Endothelial cell of hepatic sinusoid (primary cell): ENCODE results near the gene MYO5A.
"Not testable (repeated sequence)": the region's sequence is repeated elsewhere in the genome, so short reads cannot be mapped to it uniquely, and the experiment has no call there.

Source experiments
- in situ Hi-C: cut with HindIII; loops from 2 replicates; pipeline ENCODE4 v1.10.0; 2017; ENCODE audit warnings: low sequenced_read_pairs

MYO5A gene

DNA sequence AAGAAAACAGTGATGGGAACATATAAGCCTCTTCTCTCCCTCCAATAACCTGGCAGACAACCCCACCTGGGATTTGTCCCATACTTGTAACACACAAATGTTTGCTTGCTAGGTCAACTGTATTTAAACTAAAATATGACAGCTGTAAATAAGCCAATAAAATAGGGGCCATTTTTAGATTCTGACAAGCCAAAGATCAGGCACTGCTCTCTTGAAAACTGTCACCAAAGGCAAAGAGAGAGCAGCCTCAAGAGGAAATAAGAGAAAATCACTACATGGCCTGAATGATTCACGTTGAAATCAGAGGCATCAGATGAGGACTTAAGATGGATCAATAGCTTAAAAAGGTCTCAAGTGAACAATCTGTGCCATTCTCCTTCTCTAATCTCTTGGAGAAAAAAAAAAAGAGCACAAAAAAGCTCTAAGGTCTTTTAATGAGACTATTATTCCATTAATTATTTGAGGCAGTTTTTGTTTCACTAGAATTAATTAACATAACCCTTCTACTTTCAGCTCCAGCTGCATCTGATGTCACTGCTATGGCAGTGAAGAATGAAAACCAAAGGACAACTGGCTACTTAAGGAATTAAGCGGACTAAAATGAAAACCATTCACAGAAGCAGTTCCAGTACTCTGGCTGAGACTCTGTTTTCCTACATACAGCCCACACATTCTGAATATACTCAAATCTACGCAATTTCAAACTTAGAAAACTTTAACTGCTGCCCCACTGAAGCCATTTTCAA, 19.0 kb downstream of the MYO5A start:
- in situ Hi-C loops = no loop called here

DNA sequence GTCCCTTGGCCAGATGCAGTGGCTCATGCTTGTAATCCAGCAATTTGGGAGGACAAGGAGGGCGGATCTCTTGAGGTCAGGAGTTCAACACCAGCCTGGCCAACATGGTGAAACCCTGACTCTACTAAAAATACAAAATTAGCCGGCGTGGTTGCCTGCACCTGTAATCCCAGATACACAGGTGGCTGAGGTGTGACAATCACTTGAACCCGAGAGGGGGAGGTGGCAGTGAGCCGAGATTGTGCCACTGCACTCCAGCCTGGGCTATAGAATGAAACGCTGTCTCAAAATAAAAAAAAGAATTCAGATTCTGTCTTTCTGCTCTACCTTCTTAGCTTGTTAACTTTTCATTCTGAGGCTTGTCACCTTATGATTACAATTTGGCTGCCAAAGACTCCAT, 22.1 kb downstream of the MYO5A start:
- in situ Hi-C loops = no loop called here

- in situ Hi-C loops = no loop called here
Observed at GRCh38 chr15:52505151-52505550, 23.5 kb downstream of the MYO5A start.

- in situ Hi-C loops = no loop called here
Observed at GRCh38 chr15:52503788-52504496, 24.7 kb downstream of the MYO5A start.

GRCh38 chr15:52502608-52503007, 26.1 kb downstream of the MYO5A start:
- in situ Hi-C loops = no loop called here

DNA sequence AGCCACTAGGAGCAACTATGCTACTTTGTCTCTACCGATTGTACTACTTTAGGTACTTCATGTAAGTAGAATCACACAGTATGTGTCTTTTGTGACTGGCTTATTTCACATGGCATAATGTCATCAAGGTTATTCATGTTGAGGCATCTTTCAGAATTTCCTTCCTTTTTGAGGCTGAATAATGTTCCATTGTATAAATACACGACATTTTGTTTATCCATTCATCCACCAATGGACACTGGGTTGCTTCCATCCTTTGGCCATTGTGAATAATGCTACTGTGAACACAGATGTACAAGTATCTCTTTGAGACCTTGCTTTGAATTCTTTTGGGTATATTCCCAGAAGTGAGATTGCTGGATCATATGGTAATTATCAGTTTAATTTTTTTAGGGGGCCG, 29.2 kb downstream of the MYO5A start:
- in situ Hi-C loops = loop anchor here (10.0 kb wide), 1 partner anchor 175 kb away; the partner anchor contains the start of gene ATOSA

- in situ Hi-C loops = loop anchor here (10.0 kb wide), 1 partner anchor 176 kb away; the partner anchor contains the start of gene ATOSA
Observed at GRCh38 chr15:52498706-52499105, 30.0 kb downstream of the MYO5A start.

GRCh38 chr15:52496776-52497470, 31.8 kb downstream of the MYO5A start:
- in situ Hi-C loops = loop anchor here (10.0 kb wide), 1 partner anchor 178 kb away; the partner anchor contains the start of gene ATOSA

DNA sequence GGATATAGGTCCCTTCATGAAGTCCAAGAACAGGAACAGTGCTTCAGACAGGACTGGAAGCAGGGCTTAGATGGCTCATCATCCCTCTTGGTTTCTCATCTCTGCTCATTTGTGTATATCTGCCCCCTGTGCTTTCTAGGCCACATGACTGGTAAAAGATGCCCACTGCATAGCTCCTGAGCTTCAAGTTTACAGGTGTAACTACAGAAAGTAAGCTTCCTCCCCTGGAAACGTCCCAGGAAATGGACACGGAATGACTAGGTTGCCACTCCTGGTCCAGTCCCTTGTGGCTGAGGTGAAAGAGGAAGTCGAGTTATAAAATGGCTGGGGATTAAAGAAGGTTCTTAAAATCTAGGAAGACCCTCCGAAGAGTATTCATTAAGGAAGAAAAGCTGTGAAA, 32.5 kb downstream of the MYO5A start:
- in situ Hi-C loops = loop anchor here (10.0 kb wide), 1 partner anchor 179 kb away; the partner anchor contains the start of gene ATOSA

- in situ Hi-C loops = loop anchor here (10.0 kb wide), 1 partner anchor 180 kb away; the partner anchor contains the start of gene ATOSA
Observed at GRCh38 chr15:52495125-52495524, 33.6 kb downstream of the MYO5A start.

DNA sequence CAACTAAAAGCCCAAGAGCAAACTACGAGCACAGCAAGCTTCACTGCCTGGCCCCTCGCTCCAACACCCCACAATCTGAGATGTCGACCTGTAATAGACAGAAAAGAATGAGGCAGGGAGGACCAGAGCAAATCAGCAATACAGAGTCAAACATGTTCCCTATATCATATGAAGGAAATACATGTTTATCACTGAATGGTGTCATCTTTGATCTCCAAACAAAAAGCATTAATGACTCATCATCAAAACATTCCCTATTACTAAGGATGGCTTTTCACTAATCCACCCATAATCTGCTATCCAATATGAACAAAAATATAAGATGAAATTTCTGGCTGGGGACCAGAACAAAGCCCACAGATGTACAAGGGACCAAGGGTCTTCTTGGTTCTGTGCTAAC, 34.7 kb downstream of the MYO5A start:
- in situ Hi-C loops = loop anchor here (10.0 kb wide), 1 partner anchor 181 kb away; the partner anchor contains the start of gene ATOSA

GRCh38 chr15:52492132-52492531, 36.5 kb downstream of the MYO5A start:
- in situ Hi-C loops = loop anchor here (10.0 kb wide), 1 partner anchor 183 kb away; the partner anchor contains the start of gene ATOSA

GRCh38 chr15:52491472-52491871, 37.2 kb downstream of the MYO5A start:
- in situ Hi-C loops = loop anchor here (10.0 kb wide), 1 partner anchor 183 kb away; the partner anchor contains the start of gene ATOSA

DNA sequence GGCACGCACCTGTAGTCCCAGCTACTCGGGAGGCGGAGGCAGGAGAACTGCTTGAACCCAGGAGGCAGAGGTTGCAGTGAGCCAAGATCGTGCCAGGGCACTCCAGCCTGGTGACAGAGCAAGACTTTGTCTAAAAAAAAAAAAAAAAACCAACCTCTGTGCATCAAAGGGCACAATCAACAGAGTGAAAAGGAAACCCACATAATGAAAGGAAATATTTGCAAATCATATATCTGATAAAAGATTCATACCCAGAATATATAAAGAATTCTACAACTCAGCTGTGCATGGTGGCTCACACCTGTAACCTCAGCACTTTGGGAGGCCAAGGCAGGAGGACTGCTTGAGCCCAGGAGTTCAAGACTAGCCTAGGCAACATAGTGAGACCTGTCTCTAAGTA, 39.2 kb downstream of the MYO5A start:
- in situ Hi-C loops = not testable (repeated sequence)

- in situ Hi-C loops = no loop called here
Observed at GRCh38 chr15:52488830-52489229, 39.9 kb downstream of the MYO5A start.

DNA sequence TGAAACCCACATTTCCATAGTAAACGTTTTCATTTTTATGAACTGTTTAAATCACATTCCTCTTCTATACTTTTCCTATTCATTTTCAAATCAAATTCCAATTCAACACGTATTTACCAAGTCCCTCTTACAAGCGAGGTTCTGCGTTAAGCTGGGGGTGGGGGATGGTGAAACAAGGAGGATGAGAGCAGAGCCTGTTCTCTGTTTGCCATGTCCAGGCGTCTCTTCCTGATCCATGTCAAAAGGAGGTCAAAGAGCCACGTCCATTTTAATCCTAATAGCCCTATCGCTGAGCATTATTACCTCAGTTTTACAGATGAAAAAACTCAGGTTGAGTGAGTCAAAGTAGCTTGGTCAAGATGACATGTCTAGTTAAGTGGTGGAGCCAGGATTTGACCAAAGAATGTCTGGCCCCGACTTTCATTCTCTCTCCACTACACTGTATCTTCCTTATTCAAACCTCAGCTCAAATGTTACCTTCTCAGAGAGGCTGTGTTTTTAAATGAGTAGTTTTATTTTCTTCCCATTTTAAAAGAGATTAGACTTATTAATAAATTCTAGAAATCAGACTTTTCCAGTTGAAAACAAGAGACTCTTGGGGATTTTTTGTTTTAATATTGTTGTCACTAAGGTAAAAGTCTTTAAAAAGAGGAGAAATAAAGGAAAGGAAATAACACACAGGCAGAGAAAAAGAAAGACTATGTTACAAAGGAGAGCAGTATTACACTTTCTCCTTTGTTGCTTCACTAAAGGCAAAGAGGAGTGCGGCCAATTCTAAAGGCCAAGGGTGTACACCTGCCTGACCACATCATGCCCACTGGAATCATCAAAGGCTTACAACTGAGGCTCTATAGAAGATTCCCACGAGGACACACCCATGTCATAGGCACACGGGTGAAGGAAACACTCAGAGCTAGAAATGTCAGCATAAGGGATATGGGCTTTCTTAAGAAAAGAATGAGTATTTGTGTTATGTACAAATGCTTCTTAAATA, 42.4 kb downstream of the MYO5A start:
- in situ Hi-C loops = no loop called here

GRCh38 chr15:52485290-52485689, 43.4 kb downstream of the MYO5A start:
- in situ Hi-C loops = no loop called here

DNA sequence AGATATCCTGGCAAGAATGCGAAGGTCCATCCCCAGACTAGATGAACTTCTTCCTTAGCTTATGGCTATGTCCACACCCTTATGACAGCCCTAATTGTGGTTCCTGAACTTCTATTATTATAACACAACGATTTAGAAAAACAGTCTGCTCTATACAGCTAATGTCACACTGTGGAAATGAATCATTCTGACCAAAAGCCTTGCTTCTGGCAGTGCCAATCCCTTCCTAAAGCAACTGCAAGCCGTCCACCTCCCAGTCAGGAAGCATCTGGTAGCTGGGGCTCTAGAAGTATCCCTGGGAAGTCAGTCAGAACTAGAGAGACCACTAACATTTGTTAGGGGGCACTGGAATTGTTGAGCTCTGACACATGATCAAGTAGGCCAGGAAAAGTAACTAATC, 45.0 kb downstream of the MYO5A start:
- in situ Hi-C loops = no loop called here

GRCh38 chr15:52481915-52482314, 46.8 kb downstream of the MYO5A start:
- in situ Hi-C loops = no loop called here

DNA sequence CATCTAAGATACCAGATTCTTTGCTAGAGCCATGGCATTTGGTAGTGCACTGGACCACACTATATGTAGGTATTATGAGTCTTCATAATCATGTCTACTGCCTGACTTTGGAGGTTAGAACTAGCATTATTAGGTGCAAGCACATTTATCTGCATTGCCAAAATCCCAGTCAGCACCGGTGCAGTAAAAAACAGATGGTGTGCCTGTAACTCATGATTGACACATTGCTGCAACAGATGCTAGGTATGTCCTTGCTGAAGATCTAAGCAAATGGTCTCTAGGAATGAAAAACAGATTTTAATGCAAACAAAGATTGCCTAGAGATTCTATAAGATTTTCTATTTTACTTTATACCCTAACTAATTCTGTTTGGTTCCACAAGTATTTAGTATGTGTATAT, 47.7 kb downstream of the MYO5A start:
- in situ Hi-C loops = no loop called here
